Stimulated activated naive CD8-positive, alpha-beta T cell treated with anti-CD3 and anti-CD28 coated beads, Interleukin-15, Interleukin-2, amounts not matched to agents 100 U/mL and 50 U/mL, for 24 hours (primary cell): Measurements from ENCODE around the gene JADE2.

ENCODE experiments used
- ATAC-seq: fragments of 150-1000 bp; cut with Tn5 transposase; one replicate; pipeline ENCODE4 v1.10.0; 2021
- DNase-seq: peaks from one replicate; pipeline ENCODE4 v3.0.0; 2021

Gene JADE2

GRCh38 chr5:134530301-134531077 lies 5.0 kb downstream of the JADE2 start:
- ATAC-seq (no peak), DNase-seq (no peak)

- ATAC-seq (no peak), DNase-seq (no peak)
Measured at GRCh38 chr5:134533115-134533815, 7.8 kb downstream of the JADE2 start.

DNA sequence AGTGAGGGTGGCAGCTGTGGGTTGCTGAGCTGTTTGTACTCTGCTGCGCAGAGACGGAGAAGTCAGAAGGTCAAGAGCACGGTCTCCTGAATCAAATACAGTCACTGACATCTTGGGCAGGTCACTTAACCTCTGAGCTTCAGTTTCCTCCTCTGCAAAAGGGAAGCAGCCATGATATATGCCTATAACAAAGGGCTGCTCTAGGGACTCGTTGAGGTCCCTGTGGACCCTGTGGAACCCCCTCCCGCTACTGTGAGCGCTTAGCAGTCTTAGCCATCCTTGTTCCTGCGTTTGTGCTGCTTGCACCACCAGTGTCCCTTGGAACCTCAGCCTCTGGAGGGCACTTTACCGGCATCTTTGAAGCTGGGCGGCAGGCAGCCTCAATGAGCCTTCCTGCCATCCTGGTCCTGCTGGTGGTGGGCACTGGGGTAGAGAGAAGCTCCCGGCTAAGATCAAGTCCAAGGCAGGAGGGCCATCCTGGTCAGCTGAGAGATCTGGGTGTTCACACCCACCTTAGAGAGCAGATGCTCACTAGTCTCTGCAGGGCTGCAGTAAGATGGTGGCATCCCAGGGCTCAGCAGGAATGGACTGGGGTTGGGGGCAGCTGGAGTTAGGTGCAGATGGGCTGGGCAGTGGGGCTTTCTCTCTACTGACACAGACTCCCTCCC lies 8.7 kb downstream of the JADE2 start:
- ATAC-seq (no peak), DNase-seq (no peak)

- DNase-seq (no peak), ATAC-seq (no peak)
Measured at GRCh38 chr5:134534726-134535110, 9.2 kb downstream of the JADE2 start.

DNA sequence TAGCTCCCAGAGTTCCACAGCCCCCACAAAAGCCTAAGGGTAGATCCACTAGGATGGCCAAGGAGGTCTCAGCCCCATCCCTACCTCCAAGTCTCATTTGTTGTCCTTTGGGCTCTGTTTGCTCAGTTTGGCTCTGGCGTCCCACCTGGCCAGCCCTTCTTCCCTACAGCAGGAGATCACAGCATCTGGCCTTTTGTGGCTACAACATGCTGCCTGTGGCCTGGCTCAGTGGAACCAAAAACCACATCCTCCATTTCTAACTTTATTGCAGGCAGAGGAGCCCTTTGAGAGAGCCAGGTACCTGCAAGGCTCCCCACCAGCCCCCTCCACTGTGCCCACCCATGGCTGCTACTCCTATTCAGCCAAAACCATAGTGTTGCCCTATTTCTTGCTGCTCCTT lies 11.4 kb downstream of the JADE2 start:
- DNase-seq: peak; percentile 33
- ATAC-seq: peak; percentile 40

DNA sequence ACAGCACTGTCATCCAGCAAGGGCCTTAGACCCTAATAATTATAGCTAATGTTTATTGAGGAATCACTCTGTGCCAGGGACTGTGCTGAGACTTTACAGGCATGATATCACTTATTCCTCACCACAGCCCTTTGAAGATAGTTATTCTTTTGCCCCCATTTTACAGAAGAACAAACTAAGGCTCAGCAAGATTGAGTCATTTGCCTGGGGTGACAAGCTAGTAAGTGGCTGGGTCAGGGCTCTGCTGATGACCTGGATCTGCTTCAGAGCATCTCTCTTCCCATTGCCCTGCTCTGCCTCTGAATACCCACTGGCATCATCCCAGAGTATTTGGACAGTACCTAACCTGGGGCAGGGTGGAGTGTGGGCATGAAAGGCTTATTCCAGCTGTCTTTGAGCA lies 11.8 kb downstream of the JADE2 start:
- ATAC-seq (peak; percentile 10), DNase-seq (no peak)

DNA sequence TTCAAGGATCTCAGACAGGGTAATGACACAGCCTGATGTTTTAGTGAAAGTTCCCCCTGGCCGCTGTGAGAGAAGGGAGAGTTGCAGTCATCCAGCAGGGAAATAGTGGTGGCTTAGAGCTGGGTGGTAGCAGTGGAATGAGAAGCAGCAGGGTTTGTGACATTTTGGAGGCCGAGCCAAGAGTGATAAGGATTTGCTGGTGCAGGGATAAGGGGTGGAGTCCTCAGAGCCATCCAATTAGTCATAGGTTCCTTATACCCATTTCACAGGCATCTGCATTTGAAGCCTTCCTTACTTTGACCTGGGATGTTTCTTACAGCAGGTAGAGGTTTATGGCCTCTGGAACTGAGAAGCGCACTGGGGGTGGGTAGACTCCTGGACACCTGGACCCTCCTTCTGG lies 12.8 kb downstream of the JADE2 start:
- ATAC-seq: no peak
- no peak for DNase-seq

- no peak for ATAC-seq
- DNase-seq: no peak
Measured at GRCh38 chr5:134539732-134540131, 14.3 kb downstream of the JADE2 start.

GRCh38 chr5:134540747-134541733 lies 15.6 kb downstream of the JADE2 start:
- peak; percentile 19 for ATAC-seq
- peak; percentile 27 for DNase-seq

DNA sequence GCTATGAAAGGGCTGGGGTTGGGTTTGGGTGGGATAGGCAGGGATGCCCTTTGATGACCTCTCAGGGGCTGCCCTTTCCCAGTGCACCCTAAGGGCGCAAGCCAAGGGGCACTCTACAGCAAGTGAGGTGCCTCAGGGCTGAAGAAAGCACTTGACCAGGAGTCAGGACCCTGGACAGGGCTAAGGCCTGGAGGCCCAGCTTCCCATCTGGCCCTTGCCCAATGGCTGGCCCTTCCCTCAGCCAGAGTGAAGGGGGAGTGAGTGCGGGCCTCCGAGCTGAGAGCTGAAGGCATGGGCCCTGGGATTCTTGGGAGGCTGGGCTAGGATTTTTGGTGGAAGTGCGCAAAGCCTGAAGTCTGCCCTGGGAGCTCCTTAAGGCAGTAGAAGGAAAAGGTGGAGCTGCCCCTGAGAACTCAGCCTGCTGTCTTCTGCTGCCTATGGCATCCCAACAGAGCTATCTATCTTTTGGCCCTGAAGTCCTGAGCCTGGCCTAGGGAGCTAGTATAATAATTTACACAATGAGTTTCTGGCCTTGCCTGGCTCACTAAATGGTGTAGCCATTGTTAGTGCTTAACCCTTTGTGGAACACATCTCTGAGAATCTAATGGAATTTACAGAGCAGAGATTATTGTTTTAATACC lies 16.4 kb downstream of the JADE2 start:
- ATAC-seq (no peak), DNase-seq (peak; percentile 55)

DNA sequence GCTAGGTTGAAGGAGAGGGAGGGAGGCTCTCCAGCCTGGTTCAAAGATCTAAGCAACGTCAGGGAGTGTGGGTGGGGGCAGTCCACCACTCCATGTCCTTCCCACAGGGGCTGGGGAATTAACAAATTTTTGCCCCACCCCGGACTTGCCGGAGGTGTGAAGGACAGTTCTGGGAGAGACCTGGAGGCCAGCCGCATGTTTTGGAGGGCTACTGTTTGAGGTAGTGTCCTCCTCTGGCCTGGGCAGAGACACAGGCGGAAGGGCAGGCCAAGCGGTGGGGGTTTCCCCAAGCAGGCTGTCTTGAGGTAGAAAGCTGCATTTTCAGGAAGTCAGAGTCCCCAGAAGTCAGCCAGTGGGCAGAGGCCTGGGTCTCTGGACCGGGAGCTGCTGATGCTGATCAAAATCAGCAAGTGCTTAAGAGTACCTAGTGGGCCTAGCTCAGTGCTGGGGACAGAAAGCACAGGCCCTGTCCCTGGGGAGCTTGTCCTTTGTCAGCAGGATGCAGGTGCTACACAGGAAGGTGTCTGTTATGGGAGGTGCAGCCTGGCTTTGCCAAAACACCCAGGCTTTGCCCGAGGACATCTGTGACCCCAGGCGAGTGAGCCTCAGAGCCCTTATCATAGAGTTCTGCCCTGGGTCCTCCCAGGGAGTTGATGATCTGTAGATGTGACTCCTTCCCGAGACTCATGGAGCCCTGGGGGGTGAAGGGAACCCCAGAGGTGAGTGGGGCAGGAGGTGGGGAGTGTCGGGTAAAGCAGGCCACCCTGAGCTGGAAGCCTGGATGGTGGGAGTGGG lies 18.5 kb downstream of the JADE2 start:
- DNase-seq (peak; percentile 69), ATAC-seq (peak; percentile 70)

DNA sequence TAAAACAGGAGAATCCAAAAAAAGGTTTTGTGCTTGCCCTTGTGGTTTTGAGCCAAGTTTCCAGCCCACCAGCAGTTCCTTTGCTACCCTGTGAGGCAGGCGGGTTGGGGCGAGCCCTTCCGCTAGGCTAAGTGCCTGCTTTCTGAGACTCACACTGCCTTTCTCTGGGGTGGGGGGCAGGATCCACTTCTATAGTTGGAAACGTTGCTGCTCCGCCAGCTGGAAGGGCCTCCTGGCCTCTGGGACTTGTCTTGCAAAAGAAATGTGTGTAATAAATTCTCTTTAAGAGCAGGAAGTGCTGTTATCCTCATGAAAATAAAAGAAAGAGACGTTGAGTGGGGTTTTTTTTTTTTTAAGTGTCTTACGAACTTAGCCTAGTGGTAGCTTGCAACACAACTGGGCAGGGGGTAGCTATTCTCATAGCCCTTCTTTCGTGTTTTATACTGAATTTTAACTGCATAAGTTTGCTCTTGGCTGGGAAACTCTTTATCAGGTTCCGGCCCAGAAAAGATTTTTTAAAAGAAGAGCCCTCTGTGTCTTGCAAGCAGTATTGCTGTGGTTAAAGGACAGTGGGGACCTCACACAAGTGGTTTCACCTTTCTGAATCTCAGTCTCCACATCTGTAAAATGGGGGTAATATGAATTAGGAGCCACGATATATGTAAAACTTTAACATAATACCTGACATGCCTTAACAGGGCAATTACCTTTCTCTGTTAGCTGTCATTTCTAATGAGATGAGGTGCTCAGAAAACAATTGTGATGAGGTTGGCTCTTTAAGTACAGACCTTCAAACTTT lies 19.8 kb downstream of the JADE2 start:
- DNase-seq: peak; percentile 54
- ATAC-seq: no peak

DNA sequence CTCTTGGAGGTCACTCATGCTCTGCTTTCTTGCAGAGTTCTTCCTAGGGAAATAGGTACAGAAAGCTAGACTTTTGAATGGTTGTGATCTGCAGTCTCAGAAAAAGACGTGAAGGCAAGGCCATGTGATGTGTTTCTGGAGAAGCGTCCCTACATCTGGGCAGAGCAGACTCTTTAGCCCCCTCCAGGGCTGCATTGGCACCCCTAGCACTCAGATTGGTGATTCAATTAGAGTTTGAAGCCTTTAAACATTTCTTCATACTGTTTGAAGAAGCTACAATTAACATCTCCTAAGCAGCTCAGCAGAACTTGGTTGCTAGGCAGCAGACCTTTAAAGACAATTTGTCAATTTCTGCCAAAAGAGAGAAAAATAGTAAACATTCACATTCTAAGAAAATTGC lies 21.6 kb downstream of the JADE2 start:
- ATAC-seq: no peak

GRCh38 chr5:134547579-134547978 lies 22.1 kb downstream of the JADE2 start:
- ATAC-seq (no peak), DNase-seq (no peak)

More for the DNA sequence above, 21.6 kb downstream of the JADE2 start:
- DNase-seq: no peak

DNA sequence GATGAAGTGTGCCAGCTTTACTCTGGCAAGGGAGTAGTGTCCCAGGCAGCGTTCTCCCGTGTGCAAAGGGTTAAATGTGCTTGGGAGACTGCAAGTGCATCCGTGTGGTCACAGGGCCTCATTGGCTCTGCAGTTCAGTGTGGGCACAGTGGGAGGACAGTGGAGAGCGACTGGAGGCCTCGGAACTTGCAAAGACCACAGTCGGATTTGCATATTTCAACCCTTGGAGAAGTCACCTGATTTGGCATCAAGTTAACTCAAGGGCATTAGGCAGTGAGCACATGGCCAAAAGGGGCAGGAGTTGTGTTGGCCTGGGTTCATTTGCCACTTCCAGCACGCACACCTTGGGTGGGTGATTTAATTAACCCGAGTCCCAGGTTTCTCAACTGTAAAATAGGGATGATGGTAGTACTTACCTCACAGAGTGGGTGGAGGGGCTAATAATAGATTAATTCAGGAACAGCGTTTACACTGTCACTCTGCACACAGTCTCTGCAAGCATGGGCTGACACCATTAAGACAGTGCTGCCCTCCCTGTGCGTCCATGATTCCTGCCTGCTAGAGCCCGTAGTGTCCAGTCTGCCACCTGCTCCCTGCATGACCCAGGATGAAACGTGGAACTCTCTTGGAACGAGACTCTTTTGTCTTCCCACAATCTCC lies 22.7 kb downstream of the JADE2 start:
- DNase-seq: no peak
- ATAC-seq: no peak

DNA sequence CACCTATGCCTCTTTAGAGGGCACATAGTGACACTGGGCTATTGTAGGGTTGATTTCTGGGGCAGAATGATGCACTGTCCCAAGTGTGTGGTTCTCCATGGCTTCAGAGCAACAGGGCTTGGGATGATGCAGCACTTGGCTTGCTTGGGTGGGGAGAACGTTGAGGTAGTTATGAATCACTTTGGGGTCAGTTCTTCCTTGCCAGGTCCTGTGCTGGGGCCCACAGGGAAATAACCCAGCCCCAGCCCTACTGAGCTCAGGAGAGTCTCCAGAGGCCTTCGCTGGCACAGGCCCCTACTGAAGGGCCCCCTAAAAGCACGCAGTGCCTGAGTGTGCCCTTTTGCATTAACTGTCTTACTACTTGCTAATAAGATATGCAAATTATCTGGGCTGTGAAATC lies 24.2 kb downstream of the JADE2 start:
- DNase-seq (peak; percentile 47), ATAC-seq (peak; percentile 78)

GRCh38 chr5:134550271-134551214 lies 25.1 kb downstream of the JADE2 start:
- no peak for DNase-seq
- no peak for ATAC-seq

DNA sequence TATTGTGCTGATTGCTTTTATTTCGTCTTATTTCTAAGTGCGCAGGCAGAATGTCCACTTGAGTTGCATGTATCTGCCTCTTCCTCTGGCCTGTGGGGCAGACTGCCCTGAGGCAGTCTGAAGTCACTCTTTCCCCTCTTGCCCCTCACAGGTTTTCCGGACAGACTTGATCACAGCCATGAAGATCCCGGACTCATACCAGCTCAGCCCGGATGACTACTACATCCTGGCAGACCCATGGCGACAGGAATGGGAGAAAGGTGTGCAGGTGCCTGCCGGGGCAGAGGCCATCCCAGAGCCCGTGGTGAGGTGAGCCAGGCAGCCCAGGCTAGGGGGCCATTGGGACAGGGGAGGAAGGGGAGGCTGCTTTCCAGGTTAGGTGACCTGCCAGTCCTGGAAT lies 26.4 kb downstream of the JADE2 start:
- no peak for DNase-seq
- no peak for ATAC-seq
